ENCODE measurements around the gene SCN8A.
A peak's percentile ranks its signal among the peaks of the same experiment; 100 is the strongest.

SCN8A gene

DNA sequence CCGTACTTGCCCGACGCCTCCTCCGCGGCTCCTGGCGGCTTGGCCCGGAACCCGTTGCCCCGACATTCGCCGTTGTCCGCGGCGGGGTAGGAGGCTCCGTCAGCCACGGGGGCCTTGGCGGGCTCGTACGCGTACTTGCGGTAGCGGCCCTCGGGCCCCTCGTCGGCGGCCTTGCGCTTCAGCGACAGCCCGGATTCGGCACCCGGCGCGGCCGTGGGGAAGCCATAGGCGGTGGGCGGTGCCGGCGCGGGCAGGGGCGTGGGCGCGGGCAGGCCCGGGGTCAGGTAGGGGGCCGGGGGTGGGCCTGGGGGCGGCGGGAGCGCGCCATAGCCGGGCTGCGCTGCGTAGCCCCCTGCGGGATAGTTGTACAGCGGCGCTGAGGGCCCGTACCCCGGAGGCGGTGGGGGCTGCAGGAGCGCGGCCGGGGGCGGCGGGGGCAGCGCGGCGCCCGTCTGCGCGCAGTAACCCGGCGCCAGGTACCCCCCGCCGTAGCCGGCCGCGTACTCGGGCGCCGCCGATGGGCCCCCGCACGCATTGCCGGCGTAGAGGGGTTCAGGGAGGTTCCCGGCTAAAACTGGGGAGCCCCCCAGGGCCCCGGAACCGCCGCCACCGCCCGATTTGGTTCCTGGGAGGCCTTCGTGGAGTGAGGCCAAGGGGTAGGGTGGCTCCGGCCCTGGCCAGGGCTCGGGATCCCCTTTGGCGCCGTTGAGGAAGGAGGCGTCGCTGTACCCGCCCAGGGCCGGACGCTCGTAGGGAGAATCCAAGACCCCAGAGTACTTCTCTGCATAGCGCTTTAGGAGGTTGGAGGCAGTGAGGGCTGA is 230.6 kb downstream of the SCN8A start:
- TF ChIP-seq, protein P1, sequence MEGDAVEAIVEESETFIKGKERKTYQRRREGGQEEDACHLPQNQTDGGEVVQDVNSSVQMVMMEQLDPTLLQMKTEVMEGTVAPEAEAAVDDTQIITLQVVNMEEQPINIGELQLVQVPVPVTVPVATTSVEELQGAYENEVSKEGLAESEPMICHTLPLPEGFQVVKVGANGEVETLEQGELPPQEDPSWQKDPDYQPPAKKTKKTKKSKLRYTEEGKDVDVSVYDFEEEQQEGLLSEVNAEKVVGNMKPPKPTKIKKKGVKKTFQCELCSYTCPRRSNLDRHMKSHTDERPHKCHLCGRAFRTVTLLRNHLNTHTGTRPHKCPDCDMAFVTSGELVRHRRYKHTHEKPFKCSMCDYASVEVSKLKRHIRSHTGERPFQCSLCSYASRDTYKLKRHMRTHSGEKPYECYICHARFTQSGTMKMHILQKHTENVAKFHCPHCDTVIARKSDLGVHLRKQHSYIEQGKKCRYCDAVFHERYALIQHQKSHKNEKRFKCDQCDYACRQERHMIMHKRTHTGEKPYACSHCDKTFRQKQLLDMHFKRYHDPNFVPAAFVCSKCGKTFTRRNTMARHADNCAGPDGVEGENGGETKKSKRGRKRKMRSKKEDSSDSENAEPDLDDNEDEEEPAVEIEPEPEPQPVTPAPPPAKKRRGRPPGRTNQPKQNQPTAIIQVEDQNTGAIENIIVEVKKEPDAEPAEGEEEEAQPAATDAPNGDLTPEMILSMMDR (IDR thresholded peaks at IDR 0.05) = no peak
- peak overlapping the region; percentile 66 for H3K4me3 ChIP-seq
- H3K27ac ChIP-seq = peak overlapping the region in 1 of 2 donors; percentile 51
- DNase-seq (ENCODE audit: low spot score) = no peak

DNA sequence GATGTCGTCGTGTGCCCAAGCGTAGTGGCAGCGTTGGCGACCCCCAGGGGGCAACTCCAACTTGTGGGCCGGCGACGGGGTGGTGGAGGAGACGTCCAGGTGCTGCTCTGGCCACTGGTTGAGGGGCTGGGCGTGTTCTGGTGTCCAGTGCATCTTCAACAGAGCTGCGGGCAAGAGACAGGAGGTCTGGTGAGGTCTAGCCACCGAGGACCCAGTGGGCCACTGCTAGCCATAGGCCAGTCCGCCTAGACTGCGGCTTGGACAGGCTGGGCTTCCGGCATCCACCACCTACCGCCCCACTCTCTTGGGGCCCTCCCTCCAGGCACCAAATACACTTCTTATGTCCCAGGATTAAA is 231.2 kb downstream of the SCN8A start:
- TF ChIP-seq, protein P1 (IDR thresholded peaks at IDR 0.05) = no peak
- Histone ChIP-seq H3K4me3 (peak overlapping the region; percentile 66), H3K27ac (no peak overlapping the region)
- no peak for DNase-seq (ENCODE audit: low spot score)

DNA sequence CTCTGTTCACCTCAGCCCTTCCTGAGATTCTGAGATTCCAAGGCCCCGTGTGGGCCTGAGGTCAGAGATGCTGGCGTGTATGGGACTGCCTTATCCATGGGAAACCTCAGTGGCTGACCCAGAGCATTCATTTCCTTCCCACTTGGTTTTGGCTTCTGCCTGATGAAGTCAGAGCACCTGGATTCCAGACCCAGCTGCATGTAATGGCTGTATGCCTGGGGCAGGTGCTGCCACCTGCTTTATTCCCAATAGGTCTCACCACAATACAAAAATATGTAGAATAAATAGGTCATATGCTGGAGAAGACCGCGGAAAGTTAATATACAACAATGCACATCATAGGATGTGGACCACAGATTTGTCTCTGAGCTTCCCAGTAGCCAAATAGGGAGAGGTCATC is 231.9 kb downstream of the SCN8A start:
- DNase-seq (ENCODE audit: low spot score) = no peak
- TF ChIP-seq, protein P1 (IDR thresholded peaks at IDR 0.05) = no peak
- Histone ChIP-seq H3K27ac (no peak overlapping the region), H3K4me3 (no peak overlapping the region)

DNA sequence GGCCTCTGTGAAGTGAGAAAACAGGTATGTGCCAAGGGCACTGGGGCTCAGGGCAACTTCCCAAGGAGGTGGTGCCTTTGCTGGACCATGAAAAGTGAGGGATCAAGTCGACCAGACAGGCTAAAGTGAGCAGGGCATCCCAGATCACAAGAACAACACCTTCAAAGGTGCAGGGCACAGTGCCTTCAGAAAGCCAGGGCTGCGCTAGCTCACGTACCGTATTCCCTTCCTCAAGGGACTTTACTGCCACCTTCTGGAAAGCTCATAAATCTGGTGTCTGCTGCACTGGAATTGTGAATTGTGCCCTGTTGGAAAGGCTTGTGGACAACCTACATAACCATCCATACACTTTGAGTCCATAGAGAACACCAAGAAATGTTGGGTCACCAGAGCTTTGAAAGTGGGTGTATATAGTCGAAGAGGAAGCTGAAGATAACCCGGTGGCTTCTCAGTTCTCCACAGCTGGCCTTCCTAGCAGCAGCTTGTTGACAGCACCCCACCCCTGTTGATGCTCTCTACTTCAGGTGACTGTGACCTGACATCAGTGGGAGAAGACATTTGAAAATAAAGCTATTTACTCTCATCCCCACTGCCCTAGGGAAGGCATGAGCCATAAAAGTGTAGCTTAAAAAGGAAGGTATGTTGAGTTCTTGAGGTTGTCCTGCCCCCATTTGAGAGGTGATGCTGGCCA is 233.0 kb downstream of the SCN8A start:
- DNase-seq (ENCODE audit: low spot score) = no peak
- Histone ChIP-seq H3K27ac (no peak overlapping the region), H3K4me3 (no peak overlapping the region)
- TF ChIP-seq, protein P1 (IDR thresholded peaks at IDR 0.05) = peak; percentile 23

DNA sequence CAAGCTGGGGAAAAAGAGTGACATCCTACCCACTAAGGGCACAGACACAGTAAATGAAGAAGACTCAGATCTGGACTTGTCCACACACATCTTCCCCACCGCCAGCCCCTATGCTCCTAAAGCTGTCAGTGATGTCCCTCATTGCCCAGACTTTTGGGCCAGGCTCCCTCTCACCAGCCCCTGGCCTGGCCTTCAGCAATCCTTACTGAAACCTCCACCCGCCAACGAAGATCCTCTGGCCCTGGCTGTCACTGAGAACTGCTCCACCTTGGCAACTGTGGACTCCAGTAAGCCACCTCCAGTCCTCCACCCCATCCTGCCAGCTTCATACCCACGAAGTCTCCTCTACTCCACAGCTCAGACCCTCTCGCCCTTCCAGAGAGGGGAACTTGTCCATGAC is 234.2 kb downstream of the SCN8A start:
- H3K4me3 ChIP-seq = no peak overlapping the region
- no peak for DNase-seq (ENCODE audit: low spot score)
- TF ChIP-seq, protein P1 (IDR thresholded peaks at IDR 0.05) = no peak
- H3K27ac ChIP-seq = no peak overlapping the region

DNA sequence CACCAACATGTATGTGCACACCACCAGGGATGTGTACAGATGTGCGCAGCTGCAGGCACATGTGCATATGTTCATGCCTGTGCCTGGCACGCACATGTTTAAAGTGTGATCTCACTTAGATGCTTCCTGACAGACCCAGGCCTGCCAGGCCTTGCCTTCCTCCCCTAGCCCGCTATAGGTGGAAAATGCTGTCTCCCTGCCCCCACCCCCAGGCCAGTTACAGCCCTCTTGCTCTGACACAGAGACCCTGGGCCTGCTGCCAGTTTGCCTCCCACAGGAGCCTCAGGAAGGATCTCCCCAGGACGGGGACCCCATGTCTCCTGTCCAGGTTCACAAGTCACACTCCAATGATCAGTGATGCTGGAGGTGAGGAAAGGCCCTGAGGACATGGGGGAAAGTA is 235.8 kb downstream of the SCN8A start:
- DNase-seq (ENCODE audit: low spot score) = no peak
- TF ChIP-seq, protein P1 (IDR thresholded peaks at IDR 0.05) = no peak
- no peak overlapping the region for H3K4me3 ChIP-seq
- H3K27ac ChIP-seq = no peak overlapping the region
